ENCODE data around the gene CTAG1B.

Gene CTAG1B

GRCh38 chrX:154607370-154607769 lies 11.7 kb downstream of the CTAG1B start:
- H3K4me1 ChIP-seq (ENCODE audit: control insufficient read depth in 2 of 2, insufficient read depth in 1 of 2, low read depth in 1 of 2, low read length in 2 of 2): no peaks in the 10 kb centered on the region
- no peak overlapping the region for H3K4me3 ChIP-seq (ENCODE audit: low read length in 2 of 2)
- no peak for DNase-seq (ENCODE audit: low spot score)
- H2BK15ac ChIP-seq (ENCODE audit: low read length): no peak overlapping the region
- no peak overlapping the region for H4K8ac ChIP-seq (ENCODE audit: low read depth, low read length)
- no peak overlapping the region for H3K27ac ChIP-seq (replicated peaks; ENCODE audit: low read length)
- H3K9ac ChIP-seq (ENCODE audit: low read depth, low read length, poor library complexity): no peak overlapping the region
- no peak overlapping the region for H2AK5ac ChIP-seq (ENCODE audit: low read depth, low read length)
- WGBS, 2 donors (ENCODE audit: extremely low coverage in 2 of 2, insufficient read length in 2 of 2, insufficient replicate concordance in 1 of 2): no CpG with 5 or more reads among the region's 6 CpGs
- H2AFZ ChIP-seq (ENCODE audit: low read length): no peak overlapping the region
- H3K4me2 ChIP-seq (ENCODE audit: insufficient read depth, low read length, poor library complexity, severe bottlenecking): no peak overlapping the region
- H3K23ac ChIP-seq (ENCODE audit: low read depth, low read length, poor library complexity): no peak overlapping the region
- H3K27me3 ChIP-seq (ENCODE audit: control insufficient read depth in 3 of 3, insufficient read depth in 3 of 3, low read depth in 1 of 3, low read length in 3 of 3): peaks cover 0 to 22% (median 0%) of the 10 kb centered on the region in 3 experiments
- H3K4ac ChIP-seq (ENCODE audit: low read length): no peak overlapping the region
- no peak overlapping the region for H2BK120ac ChIP-seq (ENCODE audit: low read depth, low read length)
- H3K79me1 ChIP-seq (ENCODE audit: low read depth, low read length): no peaks in the 10 kb centered on the region
- H4K91ac ChIP-seq (ENCODE audit: low read depth, low read length, poor library complexity): no peak overlapping the region
- H2BK12ac ChIP-seq (ENCODE audit: low read length): no peak overlapping the region
- H2BK5ac ChIP-seq (ENCODE audit: low read length): no peak overlapping the region
- no peak overlapping the region for H3K18ac ChIP-seq (ENCODE audit: low read length)
- H3K9me3 ChIP-seq (replicated peaks in 1 of 2; ENCODE audit: control insufficient read depth in 2 of 2, insufficient read depth in 1 of 2, low read depth in 1 of 2, low read length in 2 of 2): no peaks in the 10 kb centered on the region
- no peaks in the 10 kb centered on the region for H3K36me3 ChIP-seq (replicated peaks in 1 of 2; ENCODE audit: control insufficient read depth in 2 of 2, insufficient read depth in 2 of 2, low read length in 2 of 2)
- H3K14ac ChIP-seq (ENCODE audit: low read length): no peak overlapping the region

DNA sequence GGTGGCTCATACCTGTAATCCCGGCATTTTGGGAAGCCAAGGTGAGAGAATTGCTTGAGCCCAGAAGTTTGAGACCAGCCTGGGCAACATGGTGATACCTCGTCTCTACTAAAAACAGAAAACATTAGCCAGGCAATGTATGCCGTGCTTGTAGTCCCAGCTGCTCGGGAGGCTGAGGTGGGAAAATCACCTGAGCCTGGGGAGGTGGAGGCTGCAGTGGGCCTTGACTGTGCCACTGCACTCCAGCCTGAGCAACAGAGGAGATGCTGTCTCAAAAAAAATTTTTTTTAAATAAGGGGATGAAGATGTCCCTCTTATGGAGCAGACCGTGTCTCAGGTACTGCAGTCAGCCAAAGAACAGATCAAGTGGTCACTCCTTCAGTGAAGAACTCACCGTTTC lies 13.5 kb downstream of the CTAG1B start:
- H4K91ac ChIP-seq (ENCODE audit: low read depth, low read length, poor library complexity): no peak overlapping the region
- no peaks in the 10 kb centered on the region for H3K9me3 ChIP-seq (replicated peaks in 1 of 2; ENCODE audit: control insufficient read depth in 2 of 2, insufficient read depth in 1 of 2, low read depth in 1 of 2, low read length in 2 of 2)
- H3K4me3 ChIP-seq (ENCODE audit: low read length in 2 of 2): no peak overlapping the region
- no peaks in the 10 kb centered on the region for H3K36me3 ChIP-seq (replicated peaks in 1 of 2; ENCODE audit: control insufficient read depth in 2 of 2, insufficient read depth in 2 of 2, low read length in 2 of 2)
- H3K27ac ChIP-seq (replicated peaks; ENCODE audit: low read length): no peak overlapping the region
- H2AK5ac ChIP-seq (ENCODE audit: low read depth, low read length): no peak overlapping the region
- no peak overlapping the region for H3K4ac ChIP-seq (ENCODE audit: low read length)
- no peak for DNase-seq (ENCODE audit: low spot score)
- no peak overlapping the region for H4K8ac ChIP-seq (ENCODE audit: low read depth, low read length)
- H3K9ac ChIP-seq (ENCODE audit: low read depth, low read length, poor library complexity): no peak overlapping the region
- H2BK5ac ChIP-seq (ENCODE audit: low read length): no peak overlapping the region
- no CpG with 5 or more reads among the region's 6 CpGs for WGBS, 2 donors (ENCODE audit: extremely low coverage in 2 of 2, insufficient read length in 2 of 2, insufficient replicate concordance in 1 of 2)
- no peak overlapping the region for H3K14ac ChIP-seq (ENCODE audit: low read length)
- H3K79me1 ChIP-seq (ENCODE audit: low read depth, low read length): no peaks in the 10 kb centered on the region
- H2BK12ac ChIP-seq (ENCODE audit: low read length): no peak overlapping the region
- no peak overlapping the region for H2BK15ac ChIP-seq (ENCODE audit: low read length)
- no peak overlapping the region for H3K18ac ChIP-seq (ENCODE audit: low read length)
- H3K23ac ChIP-seq (ENCODE audit: low read depth, low read length, poor library complexity): no peak overlapping the region
- no peak overlapping the region for H2AFZ ChIP-seq (ENCODE audit: low read length)
- H3K4me2 ChIP-seq (ENCODE audit: insufficient read depth, low read length, poor library complexity, severe bottlenecking): no peak overlapping the region
- H3K4me1 ChIP-seq (ENCODE audit: control insufficient read depth in 2 of 2, insufficient read depth in 1 of 2, low read depth in 1 of 2, low read length in 2 of 2): no peaks in the 10 kb centered on the region
- peaks cover 0 to 24% (median 0%) of the 10 kb centered on the region in 3 experiments for H3K27me3 ChIP-seq (ENCODE audit: control insufficient read depth in 3 of 3, insufficient read depth in 3 of 3, low read depth in 1 of 3, low read length in 3 of 3)
- no peak overlapping the region for H2BK120ac ChIP-seq (ENCODE audit: low read depth, low read length)

- Histone ChIP-seq H4K8ac (ENCODE audit: low read depth, low read length) (no peak overlapping the region), H3K27ac (replicated peaks; ENCODE audit: low read length) (no peak overlapping the region), H2AK5ac (ENCODE audit: low read depth, low read length) (no peak overlapping the region), H2BK5ac (ENCODE audit: low read length) (no peak overlapping the region), H3K9ac (ENCODE audit: low read depth, low read length, poor library complexity) (no peak overlapping the region), H3K27me3 (ENCODE audit: control insufficient read depth in 3 of 3, insufficient read depth in 3 of 3, low read depth in 1 of 3, low read length in 3 of 3) (peaks cover 0 to 23% (median 0%) of the 10 kb centered on the region in 3 experiments), H3K79me1 (ENCODE audit: low read depth, low read length) (no peaks in the 10 kb centered on the region), H3K36me3 (replicated peaks in 1 of 2; ENCODE audit: control insufficient read depth in 2 of 2, insufficient read depth in 2 of 2, low read length in 2 of 2) (no peaks in the 10 kb centered on the region), H3K18ac (ENCODE audit: low read length) (no peak overlapping the region), H3K23ac (ENCODE audit: low read depth, low read length, poor library complexity) (no peak overlapping the region), H3K4me1 (ENCODE audit: control insufficient read depth in 2 of 2, insufficient read depth in 1 of 2, low read depth in 1 of 2, low read length in 2 of 2) (no peaks in the 10 kb centered on the region), H4K91ac (ENCODE audit: low read depth, low read length, poor library complexity) (no peak overlapping the region), H2BK12ac (ENCODE audit: low read length) (no peak overlapping the region), H3K14ac (ENCODE audit: low read length) (no peak overlapping the region), H2BK15ac (ENCODE audit: low read length) (no peak overlapping the region), H2BK120ac (ENCODE audit: low read depth, low read length) (no peak overlapping the region), H3K4ac (ENCODE audit: low read length) (no peak overlapping the region), H3K9me3 (replicated peaks in 1 of 2; ENCODE audit: control insufficient read depth in 2 of 2, insufficient read depth in 1 of 2, low read depth in 1 of 2, low read length in 2 of 2) (no peaks in the 10 kb centered on the region), H3K4me3 (ENCODE audit: low read length in 2 of 2) (no peak overlapping the region), H2AFZ (ENCODE audit: low read length) (no peak overlapping the region), H3K4me2 (ENCODE audit: insufficient read depth, low read length, poor library complexity, severe bottlenecking) (no peak overlapping the region)
- no CpG with 5 or more reads among the region's 13 CpGs for WGBS, 2 donors (ENCODE audit: extremely low coverage in 2 of 2, insufficient read length in 2 of 2, insufficient replicate concordance in 1 of 2)
- DNase-seq (ENCODE audit: low spot score): no peak
These were observed 15.3 kb downstream of the CTAG1B start for GRCh38 chrX:154603438-154604430.

GRCh38 chrX:154602766-154603437 lies 16.2 kb downstream of the CTAG1B start:
- no peaks in the 10 kb centered on the region for H3K36me3 ChIP-seq (replicated peaks in 1 of 2; ENCODE audit: control insufficient read depth in 2 of 2, insufficient read depth in 2 of 2, low read length in 2 of 2)
- WGBS, 2 donors (ENCODE audit: extremely low coverage in 2 of 2, insufficient read length in 2 of 2, insufficient replicate concordance in 1 of 2): no CpG with 5 or more reads among the region's 18 CpGs
- no peak overlapping the region for H3K18ac ChIP-seq (ENCODE audit: low read length)
- no peak overlapping the region for H3K23ac ChIP-seq (ENCODE audit: low read depth, low read length, poor library complexity)
- DNase-seq (ENCODE audit: low spot score): no peak
- H2BK15ac ChIP-seq (ENCODE audit: low read length): no peak overlapping the region
- no peak overlapping the region for H3K9ac ChIP-seq (ENCODE audit: low read depth, low read length, poor library complexity)
- no peak overlapping the region for H3K27ac ChIP-seq (replicated peaks; ENCODE audit: low read length)
- no peak overlapping the region for H2BK12ac ChIP-seq (ENCODE audit: low read length)
- peaks cover 0 to 23% (median 0%) of the 10 kb centered on the region in 3 experiments for H3K27me3 ChIP-seq (ENCODE audit: control insufficient read depth in 3 of 3, insufficient read depth in 3 of 3, low read depth in 1 of 3, low read length in 3 of 3)
- H3K14ac ChIP-seq (ENCODE audit: low read length): no peak overlapping the region
- no peaks in the 10 kb centered on the region for H3K4me1 ChIP-seq (ENCODE audit: control insufficient read depth in 2 of 2, insufficient read depth in 1 of 2, low read depth in 1 of 2, low read length in 2 of 2)
- no peak overlapping the region for H2AFZ ChIP-seq (ENCODE audit: low read length)
- H3K4me3 ChIP-seq (ENCODE audit: low read length in 2 of 2): no peak overlapping the region
- no peak overlapping the region for H4K8ac ChIP-seq (ENCODE audit: low read depth, low read length)
- no peak overlapping the region for H2BK5ac ChIP-seq (ENCODE audit: low read length)
- no peaks in the 10 kb centered on the region for H3K9me3 ChIP-seq (replicated peaks in 1 of 2; ENCODE audit: control insufficient read depth in 2 of 2, insufficient read depth in 1 of 2, low read depth in 1 of 2, low read length in 2 of 2)
- H3K79me1 ChIP-seq (ENCODE audit: low read depth, low read length): no peaks in the 10 kb centered on the region
- no peak overlapping the region for H2BK120ac ChIP-seq (ENCODE audit: low read depth, low read length)
- no peak overlapping the region for H4K91ac ChIP-seq (ENCODE audit: low read depth, low read length, poor library complexity)
- no peak overlapping the region for H2AK5ac ChIP-seq (ENCODE audit: low read depth, low read length)
- no peak overlapping the region for H3K4me2 ChIP-seq (ENCODE audit: insufficient read depth, low read length, poor library complexity, severe bottlenecking)
- H3K4ac ChIP-seq (ENCODE audit: low read length): no peak overlapping the region
